ENCODE data around the gene INPP4A. TPM values are rescaled to one million over a fixed set of nuclear protein-coding genes. Genes with fewer than 3 reads are reported as not detected.

Gene INPP4A
- total and polyA plus RNA-seq, 9 of the 15 experiments (the other 6 are each of a cell fraction or from before 2014, with no cell fraction given): 1.8 to 15.7 (median 8.3) TPM

GRCh38 chr2:98560256-98560771 lies 115.7 kb downstream of the INPP4A start (continued):
- TF ChIP-seq ZZZ3 (IDR thresholded peaks at IDR 0.05) (no peak), SAFB (IDR thresholded peaks at IDR 0.05; ENCODE audit: borderline replicate concordance, low read depth, low read length) (no peak), SMC3 (conservative IDR thresholded peaks at IDR 0.05; ENCODE audit: insufficient read depth, low read depth, low read length) (no peak), PHF20 (IDR thresholded peaks at IDR 0.05; ENCODE audit: partially characterized antibody) (no peak), SREBF2 (CRISPR knock-in tag; IDR thresholded peaks at IDR 0.05) (no peak), ZNF785 (CRISPR knock-in tag; IDR thresholded peaks at IDR 0.05) (no peak), CBFA2T2 (conservative IDR thresholded peaks at IDR 0.05) (no peak), NONO (IDR thresholded peaks at IDR 0.05; ENCODE audit: low read depth in 2 of 2, low read length in 1 of 2) (no peak), TCF7L2 (IDR thresholded peaks at IDR 0.05; ENCODE audit: low read depth, low read length) (no peak), SMAD4 (CRISPR knock-in tag; conservative IDR thresholded peaks at IDR 0.05) (no peak), CBX5 (IDR thresholded peaks at IDR 0.05; ENCODE audit: borderline replicate concordance, low read depth) (no peak), SIN3B (IDR thresholded peaks at IDR 0.05; ENCODE audit: low read depth) (no peak), ARID3B (CRISPR knock-in tag; IDR thresholded peaks at IDR 0.05; ENCODE audit: borderline replicate concordance) (no peak), C11orf30 (IDR thresholded peaks at IDR 0.05; ENCODE audit: low read depth) (peak; percentile 97), ZNF347 (CRISPR knock-in tag; IDR thresholded peaks at IDR 0.05; ENCODE audit: low read depth) (no peak), LEF1 (IDR thresholded peaks at IDR 0.05) (0 out of 2 replicates have a peak, but pooled peaks have one; percentile 46), PHB (CRISPR knock-in tag; IDR thresholded peaks at IDR 0.05) (no peak), THRAP3 (IDR thresholded peaks at IDR 0.05; ENCODE audit: borderline replicate concordance) (no peak), TCF3 (CRISPR knock-in tag; IDR thresholded peaks at IDR 0.05) (no peak), CREB5 (CRISPR knock-in tag; IDR thresholded peaks at IDR 0.05) (no peak), DNMT1 (IDR thresholded peaks at IDR 0.05) (no peak), SMARCE1 (IDR thresholded peaks at IDR 0.05) (peak; percentile 41; the same call in 1 of the 2 replicates), PHTF2 (CRISPR knock-in tag; IDR thresholded peaks at IDR 0.05) (no peak)
